IPS-18c (cell line): ENCODE results near the gene CYP8B1.

Source experiments
- H3K4me3 ChIP-seq: 2 replicates; pipeline ENCODE4 v1.7.0; 2013; ENCODE audit warnings: low read depth, mild to moderate bottlenecking, low read length, moderate library complexity; ENCODE audit not compliant: insufficient read depth
- H3K9me3 ChIP-seq: one replicate; pipeline ENCODE4 v1.6.1; 2013; ENCODE audit warnings: mild to moderate bottlenecking, low read length, moderate library complexity; ENCODE audit not compliant: control insufficient read depth, insufficient read depth

CYP8B1 gene

GRCh38 chr3:42875325-42876151 lies at the start of gene CYP8B1:
Gene CYP8B1 (minus strand): TSS chr3:42875879. CDS start chr3:42875816, 63 bp downstream.
- no peaks in the 10 kb centered on the region for H3K9me3 ChIP-seq
- no peak within 1 kb of the TSS for H3K4me3 ChIP-seq

GRCh38 chr3:42923606-42924005 lies 47.9 kb upstream of the CYP8B1 start:
- Histone ChIP-seq H3K4me3 (no peak overlapping the region), H3K9me3 (no peaks in the 10 kb centered on the region)

- peaks cover 8% of the 10 kb centered on the region for H3K9me3 ChIP-seq
- no peak overlapping the region for H3K4me3 ChIP-seq
Observed at GRCh38 chr3:42914771-42915515, 39.3 kb upstream of the CYP8B1 start.

- Histone ChIP-seq H3K9me3 (peaks cover 11% of the 10 kb centered on the region), H3K4me3 (no peak overlapping the region)
Observed at GRCh38 chr3:42911551-42911950, 35.9 kb upstream of the CYP8B1 start.

GRCh38 chr3:42908675-42909074 lies 33.0 kb upstream of the CYP8B1 start:
- H3K4me3 ChIP-seq, result no peak overlapping the region

GRCh38 chr3:42906848-42907183 lies 31.1 kb upstream of the CYP8B1 start:
- H3K4me3 ChIP-seq, result no peak overlapping the region
- peaks cover 5% of the 10 kb centered on the region for H3K9me3 ChIP-seq

More at GRCh38 chr3:42908675-42909074, 33.0 kb upstream of the CYP8B1 start:
- H3K9me3 ChIP-seq, result peaks cover 5% of the 10 kb centered on the region

- no peak within 1 kb of the TSS for H3K4me3 ChIP-seq
- H3K9me3 ChIP-seq, result peaks cover 4% of the 10 kb centered on the region
Observed at GRCh38 chr3:42906070-42906847, 30.6 kb upstream of the CYP8B1 start, which contains the start of gene ZNF662. Gene ZNF662 (plus strand): TSS chr3:42906142. CDS start chr3:42908115, 1,973 bp downstream.

GRCh38 chr3:42905740-42906069 lies 30.0 kb upstream of the CYP8B1 start:
- peaks cover 3% of the 10 kb centered on the region for H3K9me3 ChIP-seq
- H3K4me3 ChIP-seq, result no peak overlapping the region

GRCh38 chr3:42904076-42904475 lies 28.4 kb upstream of the CYP8B1 start:
- Histone ChIP-seq H3K9me3 (peaks cover 2% of the 10 kb centered on the region), H3K4me3 (no peak overlapping the region)

GRCh38 chr3:42902257-42902656 lies 26.6 kb upstream of the CYP8B1 start:
- Histone ChIP-seq H3K9me3 (peaks cover 2% of the 10 kb centered on the region), H3K4me3 (no peak overlapping the region)

- no peak overlapping the region for H3K4me3 ChIP-seq
- peaks cover 2% of the 10 kb centered on the region for H3K9me3 ChIP-seq
Observed at GRCh38 chr3:42901073-42901415, 25.4 kb upstream of the CYP8B1 start.

- Histone ChIP-seq H3K9me3 (peaks cover 2% of the 10 kb centered on the region), H3K4me3 (no peak overlapping the region)
Observed at GRCh38 chr3:42900226-42901072, 24.8 kb upstream of the CYP8B1 start.

GRCh38 chr3:42898896-42899675 lies 23.4 kb upstream of the CYP8B1 start:
- no peak overlapping the region for H3K4me3 ChIP-seq
- peaks cover 3% of the 10 kb centered on the region for H3K9me3 ChIP-seq

GRCh38 chr3:42895580-42895868 lies 19.8 kb upstream of the CYP8B1 start:
- H3K9me3 ChIP-seq, result peaks cover 4% of the 10 kb centered on the region
- H3K4me3 ChIP-seq, result no peak overlapping the region

GRCh38 chr3:42894698-42895579 lies 19.3 kb upstream of the CYP8B1 start:
- Histone ChIP-seq H3K4me3 (no peak overlapping the region), H3K9me3 (peaks cover 4% of the 10 kb centered on the region)

GRCh38 chr3:42892807-42893206 lies 17.1 kb upstream of the CYP8B1 start:
- Histone ChIP-seq H3K9me3 (peaks cover 2% of the 10 kb centered on the region), H3K4me3 (no peak overlapping the region)
